Body of pancreas (tissue), 4 donors: Measurements from ENCODE around the gene PAGR1. TPM values are rescaled to one million over a fixed set of nuclear protein-coding genes. Genes with fewer than 3 reads are reported as not detected.
"Not testable (repeated sequence)": the region's sequence is repeated elsewhere in the genome, so short reads cannot be mapped to it uniquely, and the experiment has no call there.

Experiments
- ATAC-seq: fragments of 150-250 bp; one replicate; pipeline ENCODE4 v1.9.1; 2016
- DNase-seq, 4 donors: peaks; one replicate each; pipeline ENCODE4 v3.0.0-alpha.2; 2019
- H3K27ac ChIP-seq, 4 donors: fragments of 200-600 bp; sonication (generic); 1 replicate in 3 of 4; 2 replicates in 1 of 4; pipeline versions ENCODE4 v1.5.1 to v1.6.1; 2016 to 2019; ENCODE audit warnings: mild to moderate bottlenecking in 1 of 4, mixed read lengths in 1 of 4, moderate library complexity in 1 of 4
- H3K27me3 ChIP-seq, 2 donors: fragments of 200-600 bp; sonication (generic); one replicate each; pipeline ENCODE4 v1.6.0; 2016; ENCODE audit warnings: mild to moderate bottlenecking in 1 of 2
- H3K36me3 ChIP-seq, 2 donors: fragments of 200-600 bp; sonication (generic); replicated peaks in 1 of 2; 2 replicates each; pipeline ENCODE4 v1.5.1; 2016; ENCODE audit warnings: low read depth in 2 of 2; ENCODE audit not compliant: insufficient read depth in 1 of 2
- H3K4me1 ChIP-seq: fragments of 200-600 bp; sonication (generic); one replicate; pipeline ENCODE4 v1.6.0; 2016
- H3K4me3 ChIP-seq, 2 donors: fragments of 200-600 bp; sonication (generic); 1 replicate in 1 of 2; 2 replicates in 1 of 2; pipeline ENCODE4 v1.5.1; 2016 to 2019
- H3K9me3 ChIP-seq, 3 donors: fragments of 200-600 bp; sonication (generic); 1 replicate in 2 of 3; 2 replicates in 1 of 3; pipeline ENCODE4 v1.5.1; 2016
- CTCF ChIP-seq, 7 experiments: fragments of 450-650 bp in 4 of 7; fragments of 200-600 bp in 3 of 7; sonication (generic) in 3 of 7; IDR thresholded peaks; one replicate each; pipeline ENCODE4 v1.5.1; 2016 to 2019; ENCODE audit warnings: antibody characterized with exemption in 7 of 7
- POLR2A ChIP-seq, 3 donors: fragments of 450-650 bp; IDR thresholded peaks; one replicate each; pipeline ENCODE4 v1.6.1; 2016; ENCODE audit warnings: antibody characterized with exemption in 3 of 3, mild to moderate bottlenecking in 2 of 3
- WGBS, 2 donors: methylation state at CpG; one replicate each; pipeline ENCODE4 v1.1.5; 2017; 5-methylcytosine and 5-hydroxymethylcytosine counted together
- intact Hi-C: fragments of 100-400 bp; cut with DNase I; formaldehyde crosslinking; loops from one replicate; pipeline ENCODE4 v1.15.1; 2023
- total RNA-seq, 2 donors: library from RNA; depleted of rRNA; stranded (reverse); fragments of >200 nt; gene quantifications; one replicate each; pipeline ENCODE4 v1.1.0, GENCODE V29; 2016

The PAGR1 gene
- total RNA-seq, 2 donors from 2014 or later, result 27.5 to 63.9 TPM

- no peak for TF ChIP-seq CTCF (IDR thresholded peaks at IDR 0.05)
- TF ChIP-seq POLR2A (IDR thresholded peaks at IDR 0.05), result no peak
- intact Hi-C loops, result no loop called here
- Histone ChIP-seq H3K9me3 (no peaks in the 10 kb centered on the region), H3K4me1 (peaks cover 33% of the 10 kb centered on the region), H3K36me3 (no peaks in the 10 kb centered on the region), H3K27me3 (no peaks in the 10 kb centered on the region), H3K4me3 (peak overlapping the region in 1 of 2 donors; percentile 22), H3K27ac (peak overlapping the region; percentile 68 to 94 (median 84))
- 59 to 92% methylated on average over 11 to 20 of the region's 20 CpGs for WGBS, 2 donors
- DNase-seq (no peak), ATAC-seq (peak; percentile 2)
Measured at GRCh38 chr16:29789775-29790182, 26.2 kb upstream of the PAGR1 start.

- peak within 1 kb of the TSS; percentile 65 to 71 for H3K4me3 ChIP-seq
- peak within 1 kb of the TSS; percentile 68 to 94 (median 84) for H3K27ac ChIP-seq
- no peaks in the 10 kb centered on the region for H3K36me3 ChIP-seq
- H3K9me3 ChIP-seq, result no peaks in the 10 kb centered on the region
- 0% methylated on average over 67 of the region's 67 CpGs; no CpG with 5 or more reads in 1 of the 2 donors for WGBS, 2 donors
- DNase-seq (peak; percentile 99 to 100 (median 99)), ATAC-seq (peak; percentile 100)
- peak; percentile 62 to 92 (median 90) for TF ChIP-seq CTCF (IDR thresholded peaks at IDR 0.05)
- peak; percentile 49 to 85 (median 84) for TF ChIP-seq POLR2A (IDR thresholded peaks at IDR 0.05)
- peaks cover 33% of the 10 kb centered on the region for H3K4me1 ChIP-seq
- no peaks in the 10 kb centered on the region for H3K27me3 ChIP-seq
- intact Hi-C loops, result no loop called here
Measured at GRCh38 chr16:29790183-29790948, 25.6 kb upstream of the PAGR1 start, which contains the start of gene KIF22. Gene KIF22, plus strand, starts transcription at chr16:29790751. Its CDS starts 9 bp downstream, at chr16:29790760.

- Histone ChIP-seq H3K27me3 (no peaks in the 10 kb centered on the region), H3K9me3 (no peaks in the 10 kb centered on the region), H3K36me3 (no peaks in the 10 kb centered on the region), H3K4me3 (peak overlapping the region; percentile 65 to 71), H3K4me1 (peaks cover 30% of the 10 kb centered on the region), H3K27ac (peak overlapping the region in 3 of 4 donors; percentile 3 to 94 (median 86))
- TF ChIP-seq CTCF (IDR thresholded peaks at IDR 0.05), result no peak
- no peak for TF ChIP-seq POLR2A (IDR thresholded peaks at IDR 0.05)
- DNase-seq (no peak), ATAC-seq (peak; percentile 0)
- 3 to 5% methylated on average over 21 to 31 of the region's 31 CpGs for WGBS, 2 donors
- intact Hi-C loops, result no loop called here
Measured at GRCh38 chr16:29790949-29791844, 24.8 kb upstream of the PAGR1 start.

- TF ChIP-seq POLR2A (IDR thresholded peaks at IDR 0.05), result no peak
- TF ChIP-seq CTCF (IDR thresholded peaks at IDR 0.05), result no peak
- H3K4me1 ChIP-seq, result peaks cover 30% of the 10 kb centered on the region
- no peak overlapping the region for H3K27ac ChIP-seq
- 61 to 76% methylated on average over 9 of the region's 9 CpGs for WGBS, 2 donors
- no peak for ATAC-seq
- no peaks in the 10 kb centered on the region for H3K9me3 ChIP-seq
- no peaks in the 10 kb centered on the region for H3K27me3 ChIP-seq
- intact Hi-C loops, result no loop called here
- H3K36me3 ChIP-seq, result no peaks in the 10 kb centered on the region
- no peak for DNase-seq
- H3K4me3 ChIP-seq, result no peak overlapping the region
Measured at GRCh38 chr16:29791845-29792807, 23.8 kb upstream of the PAGR1 start.

GRCh38 chr16:29793153-29793552, 22.8 kb upstream of the PAGR1 start:
- intact Hi-C loops, H3K36me3 ChIP-seq, H3K4me3 ChIP-seq, H3K27me3 ChIP-seq, H3K27ac ChIP-seq, DNase-seq, H3K9me3 ChIP-seq, ATAC-seq: not testable (repeated sequence)
- peaks cover 30% of the 10 kb centered on the region for H3K4me1 ChIP-seq
- WGBS, 2 donors, result 91 to 93% methylated on average over 18 of the region's 18 CpGs
